NK-92 (cell line): Measurements from ENCODE around the gene SH3RF3.

Experiments used
- DNase-seq: peaks from one replicate; lab custom pipeline; 2025; ENCODE audit not compliant: unreplicated experiment; lab: John Stamatoyannopoulos, UW

The SH3RF3 gene

GRCh38 chr2:109405873-109406272 is 276.9 kb downstream of the SH3RF3 start:
- DNase-seq: no peak

GRCh38 chr2:109406301-109406700 is 277.3 kb downstream of the SH3RF3 start:
- no peak for DNase-seq

GRCh38 chr2:109407276-109408042 is 278.5 kb downstream of the SH3RF3 start:
- DNase-seq: no peak

GRCh38 chr2:109408043-109408335 is 279.0 kb downstream of the SH3RF3 start:
- DNase-seq: no peak

- DNase-seq: no peak
Observed at GRCh38 chr2:109409321-109410038, 280.5 kb downstream of the SH3RF3 start.

GRCh38 chr2:109410039-109410815 is 281.2 kb downstream of the SH3RF3 start:
- no peak for DNase-seq

GRCh38 chr2:109411640-109412325 is 282.8 kb downstream of the SH3RF3 start:
- DNase-seq: no peak

GRCh38 chr2:109415581-109416013 is 286.6 kb downstream of the SH3RF3 start:
- no peak for DNase-seq

- DNase-seq: no peak
Observed at GRCh38 chr2:109417701-109418335, 288.8 kb downstream of the SH3RF3 start.

- no peak for DNase-seq
Observed at GRCh38 chr2:109418716-109419115, 289.7 kb downstream of the SH3RF3 start.

- no peak for DNase-seq
Observed at GRCh38 chr2:109419171-109419756, 290.3 kb downstream of the SH3RF3 start.

GRCh38 chr2:109419960-109420370 is 291.0 kb downstream of the SH3RF3 start:
- no peak for DNase-seq

GRCh38 chr2:109421101-109421500 is 292.1 kb downstream of the SH3RF3 start:
- DNase-seq: no peak

GRCh38 chr2:109421642-109422041 is 292.6 kb downstream of the SH3RF3 start:
- DNase-seq: no peak

- DNase-seq: no peak
Observed at GRCh38 chr2:109422071-109422757, 293.2 kb downstream of the SH3RF3 start.

- DNase-seq: no peak
Observed at GRCh38 chr2:109422758-109423500, 293.9 kb downstream of the SH3RF3 start.

GRCh38 chr2:109423556-109424359 is 294.8 kb downstream of the SH3RF3 start:
- no peak for DNase-seq

- no peak for DNase-seq
Observed at GRCh38 chr2:109425411-109425810, 296.4 kb downstream of the SH3RF3 start.
